NCI-H1436 (cell line): ENCODE results near the gene IFITM2.

Experiments used
- DNase-seq: peaks from one replicate; lab custom pipeline; 2025; lab: John Stamatoyannopoulos, UW

Gene IFITM2

DNA sequence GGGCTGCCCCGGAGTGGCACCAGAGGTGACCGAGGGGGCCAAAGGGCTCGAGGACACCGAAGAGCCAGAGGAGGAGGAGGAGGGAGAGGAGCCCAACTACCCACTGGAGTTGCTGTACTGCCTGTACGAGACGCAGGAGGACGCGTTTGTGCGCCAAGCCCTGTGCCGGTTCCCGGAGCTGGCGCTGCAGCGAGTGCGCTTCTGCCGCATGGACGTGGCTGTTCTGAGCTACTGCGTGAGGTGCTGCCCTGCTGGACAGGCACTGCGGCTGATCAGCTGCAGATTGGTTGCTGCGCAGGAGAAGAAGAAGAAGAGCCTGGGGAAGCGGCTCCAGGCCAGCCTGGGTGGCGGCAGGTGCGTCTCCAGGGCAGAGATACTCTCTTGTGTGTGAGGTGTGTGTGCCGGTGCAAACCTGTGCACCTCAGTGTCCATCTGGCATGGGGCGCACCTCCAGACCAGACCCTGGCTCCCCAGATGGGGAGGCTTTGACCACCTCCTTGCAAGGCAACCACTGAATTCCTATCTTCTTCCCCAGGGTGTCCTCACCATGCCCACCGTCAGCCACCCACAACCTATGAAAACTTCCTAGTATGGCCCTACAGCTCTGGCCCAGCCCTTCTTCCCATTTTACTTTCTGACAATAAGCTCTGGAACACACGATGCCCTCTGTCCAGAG, 26.0 kb upstream of the IFITM2 start:
- DNase-seq = no peak

DNA sequence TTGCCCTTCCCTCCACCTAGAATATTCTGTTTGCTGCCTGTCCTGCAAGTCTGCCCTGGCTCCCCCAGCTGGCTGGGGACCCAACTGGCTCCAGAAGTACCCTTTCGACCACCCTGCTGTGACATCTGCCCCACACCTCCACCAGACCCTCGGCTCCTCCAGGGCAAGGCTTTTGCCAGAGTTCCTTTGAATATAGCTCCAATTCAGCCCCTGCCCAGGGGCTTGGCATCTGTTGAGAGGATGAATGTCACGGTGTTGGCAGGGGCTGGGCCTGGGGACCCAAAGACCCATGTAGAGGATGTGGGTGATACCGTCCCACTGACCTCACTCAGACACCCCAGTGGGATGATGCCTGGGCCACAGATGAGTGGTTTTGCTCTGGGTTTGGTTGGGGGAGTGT, 25.4 kb upstream of the IFITM2 start:
- DNase-seq = no peak

DNA sequence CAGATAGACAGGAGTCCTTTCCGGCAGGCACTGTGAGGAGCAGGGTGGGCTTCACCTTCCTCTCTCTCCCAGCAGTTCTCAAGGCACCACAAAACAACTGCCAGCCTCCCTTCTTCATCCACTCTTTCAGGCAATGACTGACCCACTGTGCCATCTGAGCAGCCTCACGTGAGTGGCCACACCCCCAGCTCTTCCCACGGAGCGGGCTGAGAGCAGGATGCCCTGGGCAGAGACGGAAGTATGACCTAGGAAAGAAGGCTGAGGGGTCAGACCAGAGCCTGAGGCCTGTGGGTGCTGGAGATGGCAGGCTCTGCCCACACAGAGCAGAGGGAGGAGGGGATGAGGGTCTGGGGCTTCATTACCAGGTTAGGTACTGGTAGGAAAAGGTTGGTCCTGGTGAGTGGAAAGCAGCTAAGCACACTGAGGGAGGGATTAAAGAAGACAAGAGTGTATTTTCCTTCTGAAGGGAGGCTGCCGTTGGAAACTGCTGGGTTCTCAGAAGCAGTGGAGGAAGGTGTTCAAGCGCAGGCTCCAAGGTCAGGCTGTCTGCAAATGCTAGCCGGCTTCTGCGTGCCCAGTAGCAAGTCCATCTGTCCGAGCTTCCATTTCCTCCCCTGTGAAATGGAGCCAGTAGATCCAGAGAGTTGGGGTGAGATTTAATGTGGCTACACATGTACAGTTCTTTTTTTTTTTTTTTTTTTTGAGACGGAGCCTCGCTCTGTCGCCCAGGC, 24.8 kb upstream of the IFITM2 start:
- DNase-seq = no peak

DNA sequence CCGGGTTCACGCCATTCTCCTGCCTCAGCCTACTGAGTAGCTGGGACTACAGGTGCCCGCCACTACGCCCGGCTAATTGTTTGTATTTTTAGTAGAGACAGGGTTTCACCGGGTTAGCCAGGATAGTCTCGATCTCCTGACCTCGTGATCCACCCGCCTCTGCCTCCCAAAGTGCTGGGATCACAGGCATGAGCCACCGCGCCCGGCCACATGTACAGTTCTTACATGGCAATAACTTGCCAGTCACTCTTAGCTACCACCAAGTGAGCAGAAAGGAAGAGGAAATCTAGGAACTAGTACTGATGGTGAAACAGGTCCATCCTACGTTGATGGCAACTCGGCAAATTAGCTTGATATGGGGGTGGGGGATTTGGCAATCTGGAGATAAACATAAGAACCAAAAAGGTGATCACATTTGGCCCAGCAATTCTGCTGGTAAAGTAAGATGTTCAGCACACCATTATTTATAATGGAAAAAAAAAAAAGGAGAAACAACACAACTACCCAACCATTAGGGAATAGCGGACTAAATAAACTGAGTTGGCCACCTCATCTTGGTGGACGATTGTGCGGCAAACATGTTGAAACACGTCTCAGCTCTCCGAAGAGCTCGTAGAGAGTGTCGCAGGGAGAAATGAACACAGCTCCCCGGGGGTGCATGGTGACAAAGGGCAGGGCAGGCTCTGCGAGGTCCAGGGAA, 24.1 kb upstream of the IFITM2 start:
- no peak for DNase-seq

DNA sequence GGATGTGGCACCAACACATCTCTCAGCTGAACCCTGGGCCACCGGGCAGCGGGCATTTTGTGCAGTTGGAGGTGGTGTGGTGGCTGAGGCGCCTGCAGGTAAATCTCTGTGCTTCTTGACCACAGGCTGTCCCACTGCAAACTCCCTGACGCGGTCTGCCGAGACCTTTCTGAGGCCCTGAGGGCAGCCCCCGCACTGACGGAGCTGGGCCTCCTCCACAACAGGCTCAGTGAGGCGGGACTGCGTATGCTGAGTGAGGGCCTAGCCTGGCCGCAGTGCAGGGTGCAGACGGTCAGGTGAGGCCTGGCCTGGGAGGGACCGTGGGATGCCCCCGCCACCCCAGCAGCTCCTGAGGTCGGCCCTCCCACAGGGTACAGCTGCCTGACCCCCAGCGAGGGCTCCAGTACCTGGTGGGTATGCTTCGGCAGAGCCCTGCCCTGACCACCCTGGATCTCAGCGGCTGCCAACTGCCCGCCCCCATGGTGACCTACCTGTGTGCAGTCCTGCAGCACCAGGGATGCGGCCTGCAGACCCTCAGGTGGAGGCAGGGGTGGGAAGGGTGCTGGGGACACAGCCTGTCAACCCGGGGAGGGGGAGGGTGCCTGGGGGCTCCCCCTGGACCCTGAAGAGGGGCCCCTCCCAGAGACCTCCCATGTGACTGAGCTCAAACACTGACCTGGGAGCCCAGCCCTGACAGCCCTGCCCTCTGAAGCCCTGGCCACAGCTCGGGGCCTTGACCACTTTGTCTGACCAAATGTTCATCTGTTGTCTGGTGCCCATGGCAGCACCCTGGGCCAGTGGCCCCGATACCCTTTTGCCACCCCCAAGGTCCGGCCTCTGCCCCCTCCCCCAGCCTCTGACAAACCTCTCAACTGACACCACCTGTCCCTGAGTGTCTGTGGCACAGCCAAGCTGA, 23.3 kb upstream of the IFITM2 start:
- no peak for DNase-seq

DNA sequence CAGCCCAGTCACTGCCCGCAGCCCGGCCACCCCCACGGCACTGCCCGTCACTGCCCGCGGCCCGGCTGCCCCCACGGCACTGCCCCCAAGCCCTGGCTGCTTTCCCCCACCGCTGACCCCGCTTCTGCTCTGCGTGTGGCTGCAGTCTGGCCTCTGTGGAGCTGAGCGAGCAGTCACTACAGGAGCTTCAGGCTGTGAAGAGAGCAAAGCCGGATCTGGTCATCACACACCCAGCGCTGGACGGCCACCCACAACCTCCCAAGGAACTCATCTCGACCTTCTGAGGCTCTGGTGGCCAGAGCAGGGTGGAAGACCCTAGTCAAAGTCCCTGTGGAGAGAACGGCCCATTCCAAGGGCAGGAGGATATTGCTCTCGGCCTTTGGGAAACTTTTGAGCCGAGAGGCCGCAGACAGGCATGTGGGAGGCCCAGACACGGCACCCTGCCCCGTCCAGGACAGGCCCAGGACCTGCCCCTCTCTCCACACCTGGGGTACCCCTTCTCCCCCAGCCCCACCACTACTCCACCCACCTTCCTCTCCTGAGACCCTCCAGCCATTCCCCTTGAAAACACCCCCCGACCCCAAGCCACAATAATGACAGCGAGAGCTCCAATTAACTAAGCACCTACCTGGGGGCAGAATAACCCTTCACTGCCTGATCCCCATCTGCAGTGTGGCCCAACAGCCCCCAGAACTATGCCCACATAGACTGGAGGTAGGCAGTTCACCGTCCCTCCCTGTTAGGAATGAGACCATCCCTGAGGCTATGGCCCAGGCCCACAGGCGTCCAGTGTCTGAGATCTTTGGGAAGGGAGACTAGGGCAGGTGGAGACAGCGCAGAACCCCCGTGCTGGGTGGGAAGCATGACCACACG, 22.4 kb upstream of the IFITM2 start:
- no peak for DNase-seq

DNA sequence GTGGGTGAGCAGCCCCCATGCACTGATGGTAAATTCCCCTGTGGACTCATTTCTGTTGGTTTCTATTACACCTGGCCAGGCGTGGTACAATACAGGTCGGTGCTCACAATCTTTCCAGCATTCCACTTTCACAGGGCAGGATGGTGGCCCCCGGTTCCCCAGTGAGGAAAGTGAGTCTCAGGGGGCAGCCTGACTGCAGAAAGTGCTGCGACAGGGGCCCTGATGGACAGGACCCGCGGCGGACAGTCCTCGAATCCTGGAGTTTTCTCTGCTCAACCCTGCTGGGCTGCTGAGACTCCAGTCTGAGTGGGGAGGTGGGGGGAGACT, 21.8 kb upstream of the IFITM2 start:
- no peak for DNase-seq

DNA sequence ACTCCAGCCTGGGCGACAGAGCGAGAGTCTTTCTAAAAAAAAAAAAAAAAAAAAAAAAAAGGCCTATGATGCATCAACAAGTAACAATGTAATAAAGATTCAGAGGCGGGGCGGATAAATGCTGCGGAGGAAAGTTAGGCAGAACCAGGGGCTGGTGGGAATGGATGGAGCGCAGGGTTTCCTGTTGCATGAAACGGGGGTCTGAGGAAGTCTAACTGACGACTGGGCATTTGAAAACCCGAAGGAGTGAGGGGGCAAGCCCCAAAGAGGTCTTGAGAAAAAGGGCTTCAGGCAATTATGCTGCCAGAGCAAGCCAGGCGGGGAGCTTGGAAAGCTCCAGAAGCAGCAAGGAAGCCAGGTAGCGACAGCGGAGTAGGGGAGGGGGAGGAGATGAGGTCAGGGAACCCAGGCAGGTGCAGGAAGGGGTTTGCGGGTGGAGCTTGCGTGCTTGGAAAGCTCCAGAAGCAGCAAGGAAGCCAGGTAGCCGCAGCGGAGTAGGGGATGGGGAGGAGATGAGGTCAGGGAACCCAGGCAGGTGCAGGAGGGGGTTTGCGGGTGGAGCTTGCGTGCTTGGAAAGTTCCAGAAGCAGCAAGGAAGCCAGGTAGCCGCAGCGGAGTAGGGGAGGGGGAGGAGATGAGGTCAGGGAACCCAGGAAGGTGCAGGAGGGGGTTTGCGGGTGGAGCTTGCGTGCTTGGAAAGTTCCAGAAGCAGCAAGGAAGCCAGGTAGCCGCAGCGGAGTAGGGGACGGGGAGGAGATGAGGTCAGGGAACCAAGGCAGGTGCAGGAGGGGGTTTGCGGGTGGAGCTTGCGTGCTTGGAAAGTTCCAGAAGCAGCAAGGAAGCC, 20.4 kb upstream of the IFITM2 start:
- DNase-seq = peak; percentile 47

DNA sequence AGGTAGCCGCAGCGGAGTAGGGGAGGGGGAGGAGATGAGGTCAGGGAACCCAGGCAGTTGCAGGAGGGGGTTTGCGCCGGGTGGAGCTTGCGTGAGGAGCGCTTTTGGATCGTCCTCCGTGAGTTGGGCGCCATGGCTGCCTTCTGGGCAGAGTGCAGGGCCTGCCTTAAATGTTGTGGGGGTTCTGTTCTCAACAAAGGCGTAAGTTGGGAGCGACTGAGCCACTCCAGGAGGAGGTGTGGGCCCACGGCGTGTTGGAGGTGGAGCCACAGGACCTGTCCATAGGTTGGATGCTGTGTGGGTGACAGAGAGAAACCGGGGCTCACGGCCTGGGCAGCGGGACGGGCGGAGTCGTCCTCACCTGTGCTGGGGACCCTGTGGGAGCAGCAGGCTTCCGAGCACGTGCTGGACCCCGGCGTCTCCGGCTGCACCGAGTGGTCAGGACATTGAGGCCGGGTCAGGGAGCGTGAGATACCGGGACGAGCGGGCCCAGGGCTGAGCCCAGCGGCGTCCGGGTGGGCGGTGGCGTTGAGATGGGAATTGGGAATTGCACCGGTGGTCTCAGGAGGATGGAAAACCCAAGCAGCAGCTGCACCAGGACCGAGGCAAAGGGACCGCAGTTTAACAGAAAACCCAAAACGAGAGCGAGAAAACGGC, 19.7 kb upstream of the IFITM2 start:
- no peak for DNase-seq

DNA sequence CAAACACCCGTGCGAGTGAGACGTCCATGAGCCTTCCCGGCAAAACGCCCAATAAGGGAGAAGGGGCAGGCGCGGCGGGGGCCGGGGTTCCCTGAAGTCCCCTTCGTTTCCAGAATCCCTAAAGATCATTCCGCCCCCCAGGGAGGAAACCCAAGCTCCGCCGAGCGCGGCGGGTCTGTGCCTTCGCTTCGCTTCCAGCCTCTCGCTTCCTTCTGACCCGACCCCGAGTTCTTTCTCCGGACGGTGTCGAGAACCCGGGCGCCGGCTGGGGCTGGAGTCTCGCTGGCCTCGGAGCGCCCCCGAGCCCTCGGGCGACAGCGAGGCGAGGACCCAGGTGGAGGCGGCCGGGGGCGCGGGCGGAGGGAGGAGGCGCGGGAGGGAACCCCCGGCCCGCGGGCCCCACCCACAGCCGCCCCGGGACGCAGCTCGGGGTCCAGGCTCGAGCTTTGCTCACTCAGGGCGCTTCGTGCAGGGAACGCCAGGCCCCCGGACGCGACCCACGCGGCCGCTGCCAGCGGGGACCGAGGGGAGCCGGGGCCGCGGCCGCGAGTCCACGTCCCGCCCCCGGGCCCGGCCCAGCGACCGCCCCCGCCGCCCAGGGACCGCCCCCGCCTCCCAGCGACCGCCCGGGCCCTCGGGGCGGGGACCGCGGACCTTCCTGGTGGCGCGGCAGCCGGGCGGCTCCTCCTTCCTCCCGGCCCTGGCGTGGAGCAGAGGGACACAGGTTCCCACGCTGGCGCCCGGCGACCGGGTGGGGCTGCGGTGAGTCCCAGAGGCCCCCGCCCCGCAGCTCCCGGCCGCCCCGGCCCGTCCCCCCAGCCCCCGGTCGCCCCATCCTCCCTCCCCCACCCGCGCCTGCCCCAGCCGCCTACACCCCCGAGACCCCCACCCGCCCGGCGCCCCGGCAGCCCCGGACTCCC, 18.9 kb upstream of the IFITM2 start, which contains the start of gene PGGHG:
PGGHG (plus strand) TSS at position 649 of the 920 bp plus-strand sequence. CDS start 691 bp downstream, outside the sequence.
- peak; percentile 22 for DNase-seq

DNA sequence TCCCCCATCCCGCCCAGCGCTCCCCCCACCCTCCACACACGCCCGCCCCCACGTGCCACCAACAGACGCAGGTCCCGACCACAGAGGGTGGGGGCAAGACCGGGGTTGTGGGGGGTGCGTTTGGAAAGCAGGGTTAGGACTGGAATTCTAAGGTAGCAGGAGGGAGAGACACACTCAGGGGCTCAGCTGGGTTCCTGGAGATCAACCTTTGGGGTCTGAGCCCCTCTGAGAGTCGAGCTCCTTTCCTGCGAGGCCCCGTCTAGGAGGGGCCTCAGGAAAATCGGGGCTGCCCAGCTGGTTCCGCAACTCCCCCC, 18.3 kb upstream of the IFITM2 start:
- DNase-seq = no peak

DNA sequence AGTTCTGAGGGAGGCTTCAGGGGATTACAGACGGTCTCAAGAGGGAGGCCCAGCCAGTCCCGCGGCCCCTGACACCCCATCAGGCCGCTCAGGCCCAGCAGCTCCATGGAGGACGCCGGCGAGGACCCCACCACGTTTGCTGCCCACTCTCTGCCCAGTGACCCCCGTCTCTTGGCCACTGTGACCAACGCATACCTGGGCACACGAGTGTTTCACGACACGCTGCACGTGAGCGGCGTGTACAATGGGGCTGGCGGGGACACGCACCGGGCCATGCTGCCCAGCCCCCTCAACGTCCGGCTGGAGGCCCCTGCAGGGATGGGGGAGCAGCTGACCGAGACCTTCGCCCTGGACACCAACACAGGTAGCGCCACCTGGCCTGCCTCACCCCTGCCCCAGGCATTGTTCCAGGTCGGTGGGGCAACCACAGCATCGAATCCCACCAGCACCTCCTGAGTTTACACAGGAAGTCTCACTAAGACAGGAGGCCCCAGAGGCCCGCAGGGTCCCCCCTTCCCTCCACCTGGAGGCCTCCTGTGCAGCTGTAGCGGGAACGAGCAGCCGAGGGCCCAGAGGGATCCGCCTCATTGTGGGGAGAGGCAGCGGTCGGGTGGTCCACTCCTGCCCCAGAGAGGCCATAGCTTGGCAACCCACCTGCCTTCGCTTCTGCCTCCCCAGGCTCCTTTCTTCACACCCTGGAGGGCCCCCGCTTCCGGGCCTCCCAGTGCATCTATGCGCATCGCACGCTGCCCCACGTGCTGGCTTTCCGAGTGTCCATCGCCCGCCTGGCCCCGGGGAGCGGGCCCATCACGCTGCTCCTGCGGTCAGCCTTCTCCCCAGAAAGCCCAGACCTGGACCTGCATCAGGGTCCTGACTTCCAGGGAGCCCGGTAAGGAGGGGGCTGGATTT, 17.6 kb upstream of the IFITM2 start:
- no peak for DNase-seq

DNA sequence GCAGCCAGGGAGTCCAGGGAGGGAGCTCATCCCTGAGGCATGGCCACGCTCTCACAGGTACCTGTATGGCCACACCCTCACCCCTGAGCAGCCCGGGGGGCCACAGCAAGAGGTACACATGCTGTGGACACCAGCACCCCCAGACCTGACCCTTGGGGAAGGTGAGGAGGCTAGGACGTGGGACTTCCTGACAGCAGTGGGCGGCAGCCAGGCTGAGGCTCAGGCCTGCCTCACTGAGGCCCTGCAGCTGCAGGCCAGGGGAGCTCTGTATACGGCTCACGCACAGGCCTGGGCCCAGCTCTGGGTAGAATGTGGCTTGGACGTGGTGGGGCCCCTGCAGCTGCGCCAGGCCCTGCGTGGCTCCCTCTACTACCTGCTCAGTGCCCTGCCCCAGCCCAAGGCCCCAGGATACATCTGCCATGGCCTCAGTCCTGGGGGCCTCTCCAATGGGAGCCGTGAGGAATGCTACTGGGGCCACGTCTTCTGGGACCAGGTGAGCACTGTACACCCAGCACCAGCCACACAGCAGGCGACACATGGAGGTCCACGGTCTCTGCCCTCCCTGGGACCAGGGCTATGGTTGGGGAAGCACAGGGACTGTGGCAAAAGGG, 16.9 kb upstream of the IFITM2 start:
- DNase-seq = no peak

DNA sequence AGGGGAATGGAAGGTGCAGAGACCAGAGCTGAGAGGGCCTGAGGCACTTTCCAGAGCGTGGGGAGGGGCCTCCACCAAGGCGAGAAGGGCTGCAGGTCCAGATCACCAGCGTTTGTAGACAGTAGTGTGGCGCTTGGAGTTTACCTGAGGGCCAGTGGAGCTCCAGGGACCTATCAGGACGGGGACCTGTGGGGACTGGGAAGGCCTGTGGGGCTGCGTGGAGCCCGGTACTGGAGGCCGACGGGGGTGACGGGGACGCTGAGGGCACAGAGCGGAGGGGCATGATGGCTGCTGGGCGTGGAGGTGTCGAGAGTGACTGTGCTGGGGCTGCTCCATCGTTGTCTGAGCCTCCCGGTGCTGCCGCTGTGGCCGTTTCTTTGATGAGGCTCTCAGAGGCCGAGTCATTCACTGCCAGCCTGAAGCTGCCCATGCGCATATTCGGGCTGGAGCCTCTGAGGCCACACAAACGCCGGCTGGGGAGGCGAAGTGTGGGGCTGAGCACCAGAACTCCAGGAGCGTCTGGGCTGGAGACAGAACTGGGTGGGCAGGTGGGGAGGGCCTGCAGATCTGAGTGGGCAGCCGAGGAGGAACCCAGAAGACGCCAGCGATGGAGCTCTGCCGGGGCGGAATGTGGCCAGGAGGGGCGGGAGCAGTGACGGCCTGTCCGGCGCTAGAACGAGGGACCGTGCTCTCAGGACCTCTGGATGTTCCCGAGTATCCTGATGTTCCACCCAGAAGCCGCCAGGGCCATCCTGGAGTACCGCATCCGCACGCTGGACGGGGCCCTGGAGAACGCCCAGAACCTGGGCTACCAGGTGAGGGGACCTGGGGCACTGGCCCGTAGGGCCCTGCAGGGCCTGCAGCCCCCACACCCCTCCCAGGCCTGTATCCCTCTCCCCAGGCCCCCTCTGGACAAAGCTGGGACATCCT, 16.1 kb upstream of the IFITM2 start:
- no peak for DNase-seq

DNA sequence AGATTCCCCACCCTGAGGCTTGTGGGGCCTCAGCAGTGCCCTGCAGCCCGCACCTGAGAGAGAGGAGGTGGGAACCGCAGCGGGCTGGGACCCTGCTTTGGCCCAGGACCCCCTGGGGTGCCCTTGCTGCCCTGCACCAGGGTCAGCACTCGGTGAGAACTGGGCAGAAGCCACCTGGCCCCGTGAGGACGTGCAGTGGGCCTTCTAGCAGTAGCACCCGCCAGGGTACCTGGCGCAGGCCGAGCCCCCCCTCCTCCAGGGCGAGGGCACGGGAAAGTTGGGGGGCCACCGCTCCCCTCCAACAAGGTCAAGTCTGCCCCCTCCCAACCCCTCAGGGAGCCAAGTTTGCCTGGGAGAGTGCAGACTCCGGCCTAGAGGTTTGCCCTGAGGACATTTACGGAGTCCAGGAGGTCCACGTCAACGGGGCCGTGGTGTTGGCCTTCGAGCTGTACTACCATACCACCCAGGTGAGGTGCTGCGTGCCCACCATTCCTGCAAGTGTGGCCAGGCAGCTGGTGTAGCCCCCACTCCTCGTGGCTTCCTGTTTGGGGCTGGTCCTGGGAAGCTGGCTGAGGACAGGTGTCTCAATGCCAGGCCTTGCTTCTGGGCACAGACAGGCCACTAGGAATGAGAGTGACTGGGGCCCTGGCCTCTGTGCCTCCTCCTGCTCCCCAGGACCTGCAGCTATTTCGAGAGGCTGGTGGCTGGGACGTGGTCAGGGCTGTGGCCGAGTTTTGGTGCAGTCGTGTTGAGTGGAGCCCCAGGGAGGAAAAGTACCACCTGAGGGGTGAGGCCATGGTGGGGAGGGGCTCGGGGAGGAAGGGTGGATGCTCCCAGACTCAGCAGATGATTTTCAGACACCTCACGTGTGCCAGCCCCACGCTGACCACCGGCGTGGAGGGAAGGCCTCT, 15.2 kb upstream of the IFITM2 start:
- DNase-seq = no peak
